Subcutaneous abdominal adipose tissue (tissue), 5 donors: ENCODE data around the gene OLIG2.
A peak's percentile ranks its signal among the peaks of the same experiment; 100 is the strongest.

Experiments used
- H3K27ac ChIP-seq: one replicate; pipeline ENCODE4 v1.7.0; 2013; ENCODE audit warnings: low read depth, mild to moderate bottlenecking, inconsistent platforms, low read length, moderate library complexity
- H3K27me3 ChIP-seq, 5 donors: one replicate each; pipeline ENCODE4 v1.7.0; 2013; ENCODE audit warnings: low read length in 5 of 5, inconsistent platforms in 1 of 5; ENCODE audit not compliant: control insufficient read depth in 5 of 5, insufficient read depth in 4 of 5
- H3K36me3 ChIP-seq, 5 donors: one replicate each; pipeline ENCODE4 v1.7.0; 2013; ENCODE audit warnings: low read length in 5 of 5; ENCODE audit not compliant: control insufficient read depth in 5 of 5, insufficient read depth in 5 of 5
- H3K4me1 ChIP-seq, 5 donors: one replicate each; pipeline ENCODE4 v1.7.0; 2013; ENCODE audit warnings: low read length in 5 of 5, mild to moderate bottlenecking in 3 of 5, moderate library complexity in 1 of 5; ENCODE audit not compliant: control insufficient read depth in 5 of 5, insufficient read depth in 5 of 5
- H3K4me3 ChIP-seq, 5 donors: one replicate each; pipeline ENCODE4 v1.7.0; 2013; ENCODE audit warnings: low read length in 5 of 5, low read depth in 1 of 5
- H3K9ac ChIP-seq, 5 donors: one replicate each; pipeline ENCODE4 v1.7.0; 2013; ENCODE audit warnings: low read length in 5 of 5, mild to moderate bottlenecking in 4 of 5, moderate library complexity in 3 of 5
- H3K9me3 ChIP-seq, 5 donors: one replicate each; pipeline ENCODE4 v1.7.0; 2013; ENCODE audit warnings: low read length in 5 of 5; ENCODE audit not compliant: control insufficient read depth in 5 of 5
- donor health status: healthy.
- donor health status: healthy.
- donor health status: healthy.
- donor health status: healthy.
- donor health status: healthy.

The OLIG2 gene

GRCh38 chr21:33069994-33070743, 44.4 kb downstream of the OLIG2 start, which contains the start of gene OLIG1:
Gene OLIG1 (plus strand): TSS chr21:33070141. CDS start chr21:33070247, 106 bp downstream.
- Histone ChIP-seq H3K4me1 (peaks cover 0 to 26% (median 22%) of the 10 kb centered on the region in 5 donors), H3K36me3 (no peaks in the 10 kb centered on the region), H3K27ac (no peak within 1 kb of the TSS), H3K9me3 (peaks cover 3 to 11% (median 9%) of the 10 kb centered on the region in 5 donors), H3K4me3 (peak within 1 kb of the TSS in 4 of 5 donors; percentile 58 to 64 (median 60)), H3K27me3 (peaks cover 48 to 77% (median 66%) of the 10 kb centered on the region in 5 donors), H3K9ac (no peak within 1 kb of the TSS)

GRCh38 chr21:33070744-33070997, 44.9 kb downstream of the OLIG2 start:
- Histone ChIP-seq H3K36me3 (no peaks in the 10 kb centered on the region), H3K4me3 (peak overlapping the region in 4 of 5 donors; percentile 22 to 62 (median 48)), H3K9ac (no peak overlapping the region), H3K9me3 (peaks cover 3 to 11% (median 9%) of the 10 kb centered on the region in 5 donors), H3K27me3 (peaks cover 48 to 79% (median 69%) of the 10 kb centered on the region in 5 donors), H3K4me1 (peaks cover 0 to 28% (median 22%) of the 10 kb centered on the region in 5 donors), H3K27ac (no peak overlapping the region)

- Histone ChIP-seq H3K4me1 (peaks cover 0 to 28% (median 22%) of the 10 kb centered on the region in 5 donors), H3K4me3 (peak overlapping the region; percentile 46 to 64 (median 59)), H3K27me3 (peaks cover 48 to 84% (median 74%) of the 10 kb centered on the region in 5 donors), H3K27ac (no peak overlapping the region), H3K9me3 (peaks cover 3 to 11% (median 9%) of the 10 kb centered on the region in 5 donors), H3K36me3 (no peaks in the 10 kb centered on the region), H3K9ac (no peak overlapping the region)
These were observed 45.4 kb downstream of the OLIG2 start for GRCh38 chr21:33070998-33071769.

- Histone ChIP-seq H3K36me3 (no peaks in the 10 kb centered on the region), H3K9ac (no peak overlapping the region), H3K27ac (no peak overlapping the region), H3K4me1 (peaks cover 0 to 28% (median 22%) of the 10 kb centered on the region in 5 donors), H3K4me3 (peak overlapping the region; percentile 46 to 64 (median 58)), H3K27me3 (peaks cover 54 to 87% (median 71%) of the 10 kb centered on the region in 5 donors), H3K9me3 (peaks cover 3 to 11% (median 9%) of the 10 kb centered on the region in 5 donors)
These were observed 46.1 kb downstream of the OLIG2 start for GRCh38 chr21:33071770-33072306.

- Histone ChIP-seq H3K27ac (no peak overlapping the region), H3K4me3 (no peak overlapping the region), H3K9ac (no peak overlapping the region), H3K27me3 (peaks cover 47 to 72% (median 62%) of the 10 kb centered on the region in 5 donors), H3K4me1 (peaks cover 0 to 28% (median 22%) of the 10 kb centered on the region in 5 donors), H3K36me3 (no peaks in the 10 kb centered on the region), H3K9me3 (peaks cover 0 to 8% (median 8%) of the 10 kb centered on the region in 5 donors)
These were observed 47.9 kb downstream of the OLIG2 start for GRCh38 chr21:33073636-33074035.

GRCh38 chr21:33075128-33075527, 49.4 kb downstream of the OLIG2 start:
- no peak overlapping the region for H3K9ac ChIP-seq
- H3K27ac ChIP-seq: no peak overlapping the region
- H3K27me3 ChIP-seq: peaks cover 36 to 62% (median 56%) of the 10 kb centered on the region in 5 donors
- H3K4me3 ChIP-seq: no peak overlapping the region
- peaks cover 0 to 22% (median 19%) of the 10 kb centered on the region in 5 donors for H3K4me1 ChIP-seq
- no peaks in the 10 kb centered on the region for H3K36me3 ChIP-seq
- H3K9me3 ChIP-seq: no peaks in the 10 kb centered on the region

- Histone ChIP-seq H3K27ac (no peak overlapping the region), H3K27me3 (peaks cover 36 to 62% (median 58%) of the 10 kb centered on the region in 5 donors), H3K9me3 (no peaks in the 10 kb centered on the region), H3K4me3 (no peak overlapping the region), H3K36me3 (no peaks in the 10 kb centered on the region), H3K4me1 (peaks cover 0 to 19% (median 15%) of the 10 kb centered on the region in 5 donors), H3K9ac (no peak overlapping the region)
These were observed 50.0 kb downstream of the OLIG2 start for GRCh38 chr21:33075596-33076195.

GRCh38 chr21:33076600-33077329, 51.0 kb downstream of the OLIG2 start:
- H3K4me3 ChIP-seq: no peak overlapping the region
- H3K27me3 ChIP-seq: peaks cover 30 to 54% (median 47%) of the 10 kb centered on the region in 5 donors
- no peaks in the 10 kb centered on the region for H3K36me3 ChIP-seq
- no peaks in the 10 kb centered on the region for H3K9me3 ChIP-seq
- H3K4me1 ChIP-seq: peaks cover 0 to 9% (median 4%) of the 10 kb centered on the region in 5 donors
- no peak overlapping the region for H3K9ac ChIP-seq
- H3K27ac ChIP-seq: no peak overlapping the region
